SK-N-SH (cell line): ENCODE data around the gene CCDC91. TPM values are rescaled to one million over a fixed set of nuclear protein-coding genes. Genes with fewer than 3 reads are reported as not detected.

ENCODE experiments used
- CTCF ChIA-PET: fragments of 300-600, 350-600 bp; formaldehyde crosslinking; extraction: SDS; loops from one replicate; lab custom pipeline; 2021; lab: Yijun Ruan, JAX
- POLR2A ChIA-PET: fragments of 350-600 bp; sonication (Branson Sonifier 250); formaldehyde crosslinking; extraction: SDS; loops from one replicate; lab custom pipeline; 2020; ENCODE audit warnings: antibody characterized with exemption, inconsistent platforms; lab: Yijun Ruan, JAX
- DNase-seq: peaks from one replicate; pipeline ENCODE4 v3.0.0; 2012
- H2AFZ ChIP-seq: fragments of 200-600 bp; sonication (generic); 2 replicates; pipeline ENCODE4 v1.8.1; 2016; ENCODE audit warnings: antibody characterized with exemption, mild to moderate bottlenecking, low read depth
- H3F3A ChIP-seq: fragments of 200-600 bp; sonication (generic); replicated peaks from 2 replicates; pipeline ENCODE3; 2016; ENCODE audit warnings: antibody characterized with exemption, mild to moderate bottlenecking; ENCODE audit not compliant: insufficient read depth
- H3K27ac ChIP-seq, 2 experiments: fragments of 200-500 bp in 1 of 2; fragments of 200-600 bp in 1 of 2; sonication (Bioruptor generic) in 1 of 2; sonication (generic), shearing (Covaris generic) in 1 of 2; 2 replicates each; pipeline versions ENCODE4 v1.5.1 to v1.6.1; 2014 to 2016; ENCODE audit warnings: low read depth in 2 of 2, inconsistent platforms in 1 of 2, low read length in 1 of 2, mild to moderate bottlenecking in 1 of 2, mixed read lengths in 1 of 2
- H3K27me3 ChIP-seq: fragments of 200-600 bp; sonication (generic), shearing (Covaris generic); 2 replicates; pipeline ENCODE4 v1.6.1; 2016; ENCODE audit warnings: mixed run types; ENCODE audit not compliant: insufficient read depth
- H3K36me3 ChIP-seq, 2 experiments: fragments of 200-500 bp in 1 of 2; fragments of 200-600 bp in 1 of 2; sonication (Bioruptor generic) in 1 of 2; sonication (generic) in 1 of 2; replicated peaks in 1 of 2; 2 replicates each; pipeline versions ENCODE3 to v1.5.1; 2014 to 2016; ENCODE audit warnings: low read length in 1 of 2, mild to moderate bottlenecking in 1 of 2; ENCODE audit not compliant: insufficient read depth in 2 of 2, control insufficient read depth in 1 of 2
- H3K4me1 ChIP-seq, 2 experiments: fragments of 200-500 bp in 1 of 2; fragments of 200-600 bp in 1 of 2; sonication (Bioruptor generic) in 1 of 2; sonication (generic), shearing (Covaris generic) in 1 of 2; 2 replicates each; pipeline versions ENCODE4 v1.5.1 to v1.6.1; 2014 to 2016; ENCODE audit warnings: low read depth in 1 of 2, low read length in 1 of 2, mixed run types in 1 of 2; ENCODE audit not compliant: insufficient read depth in 2 of 2, control insufficient read depth in 1 of 2
- H3K4me2 ChIP-seq: fragments of 200-600 bp; sonication (generic), shearing (Covaris generic); 2 replicates; pipeline ENCODE4 v1.6.1; 2017; ENCODE audit warnings: mixed run types
- H3K4me3 ChIP-seq, 2 experiments: fragments of 200-500 bp in 1 of 2; fragments of 200-600 bp in 1 of 2; sonication (Bioruptor generic) in 1 of 2; sonication (generic), shearing (Covaris generic) in 1 of 2; 2 replicates each; pipeline versions ENCODE4 v1.5.1 to v1.8.1; 2014 to 2016; ENCODE audit warnings: low read depth in 2 of 2, inconsistent platforms in 1 of 2, low read length in 1 of 2, mild to moderate bottlenecking in 1 of 2, mixed read lengths in 1 of 2, moderate library complexity in 1 of 2
- H3K79me2 ChIP-seq: fragments of 200-600 bp; sonication (generic); 2 replicates; pipeline ENCODE4 v1.8.1; 2017; ENCODE audit warnings: mild to moderate bottlenecking; ENCODE audit not compliant: insufficient read depth
- H3K9ac ChIP-seq: fragments of 200-600 bp; sonication (generic); 2 replicates; pipeline ENCODE4 v1.6.1; 2017; ENCODE audit warnings: mixed run types
- H3K9me2 ChIP-seq: fragments of 200-600 bp; sonication (generic); 2 replicates; pipeline ENCODE4 v1.6.1; 2017; ENCODE audit warnings: mixed run types
- H3K9me3 ChIP-seq: fragments of 200-600 bp; sonication (generic); 2 replicates; pipeline ENCODE4 v1.6.1; 2017; ENCODE audit warnings: mixed run types, mild to moderate bottlenecking, moderate library complexity
- H4K20me1 ChIP-seq: fragments of 200-600 bp; sonication (generic); 2 replicates; pipeline ENCODE4 v1.6.1; 2017; ENCODE audit warnings: mild to moderate bottlenecking, mixed run types; ENCODE audit not compliant: insufficient read depth
- CHD2 ChIP-seq: fragments of 150-350 bp; IDR thresholded peaks from 2 replicates; pipeline ENCODE4 v1.6.1; 2018; ENCODE audit warnings: low read length; ENCODE audit not compliant: partially characterized antibody
- CTCF ChIP-seq: fragments of 200-600 bp; sonication (generic); IDR thresholded peaks from 2 replicates; pipeline ENCODE4 v1.6.1; 2017; ENCODE audit warnings: antibody characterized with exemption, mild to moderate bottlenecking, moderate library complexity
- EZH2phosphoT487 ChIP-seq: fragments of 200-600 bp; sonication (generic); IDR thresholded peaks from 2 replicates; pipeline ENCODE4 v1.6.1; 2017; ENCODE audit warnings: low read depth, mixed run types, mild to moderate bottlenecking, antibody characterized with exemption, moderate library complexity, borderline replicate concordance
- IRF3 ChIP-seq: fragments of 150-350 bp; IDR thresholded peaks from 2 replicates; pipeline ENCODE4 v1.6.1; 2016; ENCODE audit warnings: mild to moderate bottlenecking, low read depth, low read length
- MEF2A ChIP-seq: IDR thresholded peaks from 2 replicates; pipeline ENCODE4 v1.4.0; 2012; ENCODE audit warnings: low read depth, borderline replicate concordance
- PBX3 ChIP-seq: IDR thresholded peaks from 2 replicates; pipeline ENCODE4; 2012
- RCOR1 ChIP-seq: fragments of 150-350 bp; IDR thresholded peaks from 2 replicates; pipeline ENCODE4 v1.6.1; 2017; ENCODE audit warnings: antibody characterized with exemption, low read length
- RFX5 ChIP-seq: IDR thresholded peaks from 2 replicates; pipeline ENCODE4 v1.6.1; 2012; ENCODE audit warnings: mild to moderate bottlenecking, improper control_type of control experiment, low read length
- RXRA ChIP-seq: IDR thresholded peaks from 2 replicates; pipeline ENCODE4 v1.4.0; 2012; ENCODE audit warnings: low read depth, mild to moderate bottlenecking, borderline replicate concordance
- SIN3A ChIP-seq: IDR thresholded peaks from 2 replicates; pipeline ENCODE4 v1.6.1; 2012; ENCODE audit warnings: low read depth, mild to moderate bottlenecking, low read length, moderate library complexity, borderline replicate concordance
- USF1 ChIP-seq: IDR thresholded peaks from 2 replicates; pipeline ENCODE4 v1.4.0; 2012; ENCODE audit warnings: low read depth, borderline replicate concordance
- USF2 ChIP-seq: fragments of 150-350 bp; IDR thresholded peaks from 2 replicates; pipeline ENCODE4 v1.6.1; 2017; ENCODE audit warnings: antibody characterized with exemption, low read length, low read depth, borderline replicate concordance
- WGBS: methylation state at CpG from one replicate; pipeline ENCODE4 v1.1.6; 2017; ENCODE audit warnings: low lambda C conversion rate; 5-methylcytosine and 5-hydroxymethylcytosine counted together
- polyA plus RNA-seq, 3 experiments: library from polyadenylated mRNA; depleted of rRNA; stranded (reverse); fragments of >200 nt; gene quantifications; 2 replicates each; pipeline ENCODE4 v1.2.3, GENCODE V29; 2012

The CCDC91 gene
- polyA plus RNA-seq, 1 of the 3 experiments (the other 2 are of a cell fraction), result 13.0 TPM

GRCh38 chr12:28343713-28344112 is 153.5 kb downstream of the CCDC91 start:
- CTCF ChIA-PET, result no interaction called here
- H3K4me1 ChIP-seq, result no peaks in the 10 kb centered on the region; a peak in 1 of 4 replicates

GRCh38 chr12:28346567-28346966 is 156.3 kb downstream of the CCDC91 start:
- Histone ChIP-seq H3K27me3 (no peaks in the 10 kb centered on the region), H3K9ac (no peak overlapping the region), H3F3A (peaks cover 2% of the 10 kb centered on the region), H3K27ac (no peak overlapping the region), H4K20me1 (no peaks in the 10 kb centered on the region), H3K4me1 (no peaks in the 10 kb centered on the region), H3K9me3 (no peaks in the 10 kb centered on the region), H2AFZ (no peak overlapping the region), H3K79me2 (no peaks in the 10 kb centered on the region), H3K4me3 (no peak overlapping the region), H3K4me2 (no peak overlapping the region), H3K9me2 (peaks cover 3% of the 10 kb centered on the region; the same call in 1 of the 2 replicates), H3K36me3 (peaks cover 0 to 5% of the 10 kb centered on the region in 2 experiments)
- no peak for TF ChIP-seq IRF3
- no peak for TF ChIP-seq MEF2A
- TF ChIP-seq RFX5, result no peak
- no peak for TF ChIP-seq RXRA
- TF ChIP-seq SIN3A, result no peak
- no peak for TF ChIP-seq CTCF
- TF ChIP-seq USF2, result no peak
- no peak for TF ChIP-seq RCOR1
- TF ChIP-seq CHD2, result no peak
- no peak for TF ChIP-seq EZH2phosphoT487
- no peak for TF ChIP-seq USF1
- ChIA-PET POLR2A (no interaction called here), CTCF (no interaction called here)
- DNase-seq, result no peak
- WGBS, result 92% methylated on average over 2 of the region's 2 CpGs

More at GRCh38 chr12:28343713-28344112, 153.5 kb downstream of the CCDC91 start:
- POLR2A ChIA-PET, result no interaction called here
- Histone ChIP-seq H3K9me2 (peaks cover 3% of the 10 kb centered on the region; the same call in 1 of the 2 replicates), H2AFZ (no peak overlapping the region), H4K20me1 (no peaks in the 10 kb centered on the region), H3K36me3 (no peaks in the 10 kb centered on the region), H3K27me3 (no peaks in the 10 kb centered on the region), H3K79me2 (no peaks in the 10 kb centered on the region), H3K9me3 (no peaks in the 10 kb centered on the region), H3F3A (peaks cover 2% of the 10 kb centered on the region), H3K4me2 (no peak overlapping the region), H3K4me3 (no peak overlapping the region), H3K9ac (no peak overlapping the region), H3K27ac (no peak overlapping the region)
- 87% methylated on average over 1 of the region's 1 CpG for WGBS
- no peak for DNase-seq
- TF ChIP-seq PBX3 (0 out of 2 replicates have a peak, but pooled peaks have one; percentile 16), RCOR1 (no peak), USF1 (no peak), EZH2phosphoT487 (no peak)
